Bone marrow (tissue), 2 donors: ENCODE measurements around the gene CELF2.
A peak's percentile ranks its signal among the peaks of the same experiment; 100 is the strongest.

Source experiments
- DNase-seq, 2 donors: peaks; one replicate each; lab custom pipeline; 2025; lab: John Stamatoyannopoulos, UW

The CELF2 gene

GRCh38 chr10:11156480-11156879 lies 138.8 kb downstream of the CELF2 start:
- no peak for DNase-seq

GRCh38 chr10:11157292-11158076 lies 139.8 kb downstream of the CELF2 start:
- DNase-seq, result no peak

- DNase-seq, result no peak
These were observed 140.4 kb downstream of the CELF2 start for GRCh38 chr10:11158080-11158479.

GRCh38 chr10:11159543-11160215 lies 142.0 kb downstream of the CELF2 start:
- DNase-seq, result no peak

GRCh38 chr10:11161096-11161495 lies 143.4 kb downstream of the CELF2 start:
- peak in 1 of 2 donors; percentile 77 for DNase-seq

- DNase-seq, result no peak
These were observed 144.2 kb downstream of the CELF2 start for GRCh38 chr10:11161910-11162309.

- DNase-seq, result peak; percentile 33 to 99
These were observed 145.3 kb downstream of the CELF2 start for GRCh38 chr10:11162828-11163599.

GRCh38 chr10:11163780-11164550 lies 146.3 kb downstream of the CELF2 start:
- no peak for DNase-seq

- DNase-seq, result no peak
These were observed 146.8 kb downstream of the CELF2 start for GRCh38 chr10:11164551-11164802.

- DNase-seq, result peak; percentile 77 to 83
These were observed 147.3 kb downstream of the CELF2 start for GRCh38 chr10:11164803-11165590.

GRCh38 chr10:11165591-11166543 lies 148.2 kb downstream of the CELF2 start:
- DNase-seq, result peak in 1 of 2 donors; percentile 58

GRCh38 chr10:11166550-11166949 lies 148.9 kb downstream of the CELF2 start:
- DNase-seq, result no peak

GRCh38 chr10:11167233-11167966 lies 149.7 kb downstream of the CELF2 start:
- DNase-seq, result no peak

- no peak for DNase-seq
These were observed 150.9 kb downstream of the CELF2 start for GRCh38 chr10:11168423-11169090.

- DNase-seq, result no peak
These were observed 152.3 kb downstream of the CELF2 start for GRCh38 chr10:11169976-11170375.

- no peak for DNase-seq
These were observed 152.9 kb downstream of the CELF2 start for GRCh38 chr10:11170574-11170973.

- peak in 1 of 2 donors; percentile 82 for DNase-seq
These were observed 153.6 kb downstream of the CELF2 start for GRCh38 chr10:11170993-11171851.

- no peak for DNase-seq
These were observed 155.4 kb downstream of the CELF2 start for GRCh38 chr10:11173042-11173441.
